ENCODE data around the gene UBD. TPM values are rescaled to one million over a fixed set of nuclear protein-coding genes. Genes with fewer than 3 reads are reported as not detected.
A peak's percentile ranks its signal among the peaks of the same experiment; 100 is the strongest.

UBD gene
- total and polyA plus RNA-seq, 4 donors: 2.1 to 19.4 (median 8.6) TPM

DNA sequence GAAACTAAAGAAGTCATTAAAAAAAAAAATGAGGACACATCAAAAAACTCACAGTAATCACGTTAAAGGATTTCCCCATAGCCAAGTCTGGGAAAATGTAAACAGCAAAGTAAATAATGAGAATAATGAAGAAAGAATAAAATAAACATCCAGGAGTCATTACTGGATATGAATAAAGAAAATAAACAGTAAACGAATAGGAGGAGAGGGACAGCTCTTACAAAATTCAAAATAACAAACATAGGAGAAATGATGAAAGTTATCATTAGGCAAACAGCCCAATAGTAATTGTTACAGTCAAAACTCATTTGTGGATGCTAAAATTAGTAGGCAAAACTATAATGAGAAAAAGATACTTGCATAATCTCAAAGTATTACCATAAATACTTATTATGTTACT lies 8.0 kb upstream of the UBD start:
- TF ChIP-seq, protein P1, sequence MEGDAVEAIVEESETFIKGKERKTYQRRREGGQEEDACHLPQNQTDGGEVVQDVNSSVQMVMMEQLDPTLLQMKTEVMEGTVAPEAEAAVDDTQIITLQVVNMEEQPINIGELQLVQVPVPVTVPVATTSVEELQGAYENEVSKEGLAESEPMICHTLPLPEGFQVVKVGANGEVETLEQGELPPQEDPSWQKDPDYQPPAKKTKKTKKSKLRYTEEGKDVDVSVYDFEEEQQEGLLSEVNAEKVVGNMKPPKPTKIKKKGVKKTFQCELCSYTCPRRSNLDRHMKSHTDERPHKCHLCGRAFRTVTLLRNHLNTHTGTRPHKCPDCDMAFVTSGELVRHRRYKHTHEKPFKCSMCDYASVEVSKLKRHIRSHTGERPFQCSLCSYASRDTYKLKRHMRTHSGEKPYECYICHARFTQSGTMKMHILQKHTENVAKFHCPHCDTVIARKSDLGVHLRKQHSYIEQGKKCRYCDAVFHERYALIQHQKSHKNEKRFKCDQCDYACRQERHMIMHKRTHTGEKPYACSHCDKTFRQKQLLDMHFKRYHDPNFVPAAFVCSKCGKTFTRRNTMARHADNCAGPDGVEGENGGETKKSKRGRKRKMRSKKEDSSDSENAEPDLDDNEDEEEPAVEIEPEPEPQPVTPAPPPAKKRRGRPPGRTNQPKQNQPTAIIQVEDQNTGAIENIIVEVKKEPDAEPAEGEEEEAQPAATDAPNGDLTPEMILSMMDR (IDR thresholded peaks at IDR 0.05; ENCODE audit: control extremely low read depth, extremely low read depth): no peak
- DNase-seq: peak in 2 of 3 donors; percentile 80 to 85
- 42 to 67% methylated on average over 2 of the region's 2 CpGs for WGBS, 2 donors

DNA sequence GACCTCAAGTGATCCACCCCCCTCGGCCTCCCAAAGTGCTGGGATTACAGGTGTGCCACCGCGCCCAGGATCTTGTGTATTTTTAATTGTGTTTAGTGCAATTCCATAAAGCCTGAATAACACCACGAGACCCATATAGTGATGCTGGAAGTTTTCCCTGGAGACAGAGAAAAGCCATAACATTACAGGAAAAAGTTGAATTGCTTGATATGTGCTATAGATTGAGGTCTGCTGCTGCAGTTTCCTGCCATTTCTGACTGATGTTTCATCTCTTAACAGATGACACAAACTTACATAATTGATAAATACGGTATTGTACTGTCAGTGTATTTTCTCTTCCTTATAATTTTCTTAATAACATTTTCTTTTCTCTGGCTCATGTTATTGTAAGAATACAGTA lies 7.3 kb upstream of the UBD start:
- ATAC-seq (ENCODE audit: insufficient read depth, low FRiP score) (no peak), DNase-seq (peak in 2 of 3 donors; percentile 56 to 79)
- WGBS, 2 donors: 85 to 89% methylated on average over 5 of the region's 5 CpGs
- H3K4me3 ChIP-seq: no peak overlapping the region
- H3K9ac ChIP-seq (ENCODE audit: insufficient read depth in 1 of 2, low read length in 2 of 2): no peak overlapping the region
- H3K27me3 ChIP-seq (ENCODE audit: control insufficient read depth in 3 of 3, insufficient read depth in 3 of 3, low read length in 2 of 3): peaks cover 0 to 7% (median under 1%) of the 10 kb centered on the region in 3 donors
- TF ChIP-seq, protein P1 (IDR thresholded peaks at IDR 0.05; ENCODE audit: control extremely low read depth, extremely low read depth): no peak
- no peaks in the 10 kb centered on the region for H3K9me3 ChIP-seq (ENCODE audit: control insufficient read depth in 4 of 4, insufficient read depth in 3 of 4, low read length in 3 of 4)
- H3K4me1 ChIP-seq (ENCODE audit: control insufficient read depth in 5 of 5, insufficient read depth in 5 of 5, low read length in 5 of 5): peaks cover 0 to 18% (median 0%) of the 10 kb centered on the region in 5 donors
- no peaks in the 10 kb centered on the region for H3K36me3 ChIP-seq (ENCODE audit: control insufficient read depth in 4 of 4, insufficient read depth in 4 of 4, low read length in 4 of 4)
- H3K27ac ChIP-seq (ENCODE audit: low read depth in 1 of 2, low read length in 1 of 2): no peak overlapping the region

More for the DNA sequence above, 8.0 kb upstream of the UBD start:
- no peaks in the 10 kb centered on the region for H3K36me3 ChIP-seq (ENCODE audit: control insufficient read depth in 4 of 4, insufficient read depth in 4 of 4, low read length in 4 of 4)
- no peak overlapping the region for H3K27ac ChIP-seq (ENCODE audit: low read depth in 1 of 2, low read length in 1 of 2)
- peaks cover 0 to 18% (median 0%) of the 10 kb centered on the region in 5 donors for H3K4me1 ChIP-seq (ENCODE audit: control insufficient read depth in 5 of 5, insufficient read depth in 5 of 5, low read length in 5 of 5)
- H3K27me3 ChIP-seq (ENCODE audit: control insufficient read depth in 3 of 3, insufficient read depth in 3 of 3, low read length in 2 of 3): peaks cover 0 to 7% (median 2%) of the 10 kb centered on the region in 3 donors
- H3K9ac ChIP-seq (ENCODE audit: insufficient read depth in 1 of 2, low read length in 2 of 2): no peak overlapping the region
- no peak overlapping the region for H3K4me3 ChIP-seq
- no peak for ATAC-seq (ENCODE audit: insufficient read depth, low FRiP score)
- H3K9me3 ChIP-seq (ENCODE audit: control insufficient read depth in 4 of 4, insufficient read depth in 3 of 4, low read length in 3 of 4): no peaks in the 10 kb centered on the region

DNA sequence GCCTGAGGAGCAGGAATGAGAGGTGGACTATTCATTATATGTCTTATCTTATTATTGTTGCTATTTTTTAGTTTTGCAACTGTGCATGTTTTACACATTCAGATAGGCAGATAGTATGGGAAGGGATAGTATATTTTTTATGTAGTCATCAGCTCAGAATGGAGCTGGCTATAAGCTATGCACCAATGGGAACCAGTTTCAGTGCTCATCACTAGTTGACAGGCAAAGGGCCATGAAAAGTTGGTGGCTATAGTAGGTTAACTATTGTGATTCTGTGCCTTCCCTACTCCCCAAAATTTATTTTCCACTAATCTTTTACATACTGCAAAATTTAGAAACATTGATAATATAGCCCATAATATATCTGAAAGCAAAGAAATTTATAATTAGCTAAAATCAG lies 5.3 kb upstream of the UBD start:
- Histone ChIP-seq H3K27ac (ENCODE audit: low read depth in 1 of 2, low read length in 1 of 2) (no peak overlapping the region), H3K4me1 (ENCODE audit: control insufficient read depth in 5 of 5, insufficient read depth in 5 of 5, low read length in 5 of 5) (peaks cover 0 to 18% (median 0%) of the 10 kb centered on the region in 5 donors), H3K36me3 (ENCODE audit: control insufficient read depth in 4 of 4, insufficient read depth in 4 of 4, low read length in 4 of 4) (no peaks in the 10 kb centered on the region), H3K27me3 (ENCODE audit: control insufficient read depth in 3 of 3, insufficient read depth in 3 of 3, low read length in 2 of 3) (peaks cover 0 to 5% (median 0%) of the 10 kb centered on the region in 3 donors), H3K4me3 (no peak overlapping the region), H3K9ac (ENCODE audit: insufficient read depth in 1 of 2, low read length in 2 of 2) (no peak overlapping the region), H3K9me3 (ENCODE audit: control insufficient read depth in 4 of 4, insufficient read depth in 3 of 4, low read length in 3 of 4) (no peaks in the 10 kb centered on the region)
- TF ChIP-seq, protein P1 (IDR thresholded peaks at IDR 0.05; ENCODE audit: control extremely low read depth, extremely low read depth): no peak
- DNase-seq: no peak
- ATAC-seq (ENCODE audit: insufficient read depth, low FRiP score): no peak

DNA sequence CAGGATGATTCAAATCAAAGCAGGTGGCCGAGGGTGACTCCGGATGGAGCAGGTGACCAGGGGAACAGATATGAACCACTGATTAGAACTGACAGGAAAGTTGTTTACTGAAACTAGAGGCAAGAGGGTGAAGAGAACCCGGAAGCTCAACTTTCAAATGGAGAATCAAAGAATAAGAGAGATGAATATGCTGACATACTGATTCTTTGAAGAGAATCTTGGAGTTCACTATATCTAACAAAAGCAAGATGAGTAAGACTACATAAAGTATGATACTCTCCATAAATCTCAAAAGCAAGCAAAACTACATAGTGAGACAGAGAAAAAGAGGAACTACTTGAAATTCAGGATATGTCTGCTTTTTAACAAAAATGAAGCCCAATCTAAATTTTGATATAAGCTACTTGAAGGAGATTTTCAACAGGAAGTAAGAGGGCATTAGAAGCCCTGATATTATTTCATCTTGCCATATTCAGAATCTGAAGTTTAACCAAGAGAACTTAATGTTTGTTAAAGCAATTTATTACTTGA lies 4.0 kb upstream of the UBD start:
- peaks cover 0 to 5% (median 0%) of the 10 kb centered on the region in 3 donors for H3K27me3 ChIP-seq (ENCODE audit: control insufficient read depth in 3 of 3, insufficient read depth in 3 of 3, low read length in 2 of 3)
- H3K27ac ChIP-seq (ENCODE audit: low read depth in 1 of 2, low read length in 1 of 2): no peak overlapping the region
- 30 to 50% methylated on average over 3 of the region's 3 CpGs for WGBS, 2 donors
- DNase-seq (no peak), ATAC-seq (ENCODE audit: insufficient read depth, low FRiP score) (no peak)
- H3K36me3 ChIP-seq (ENCODE audit: control insufficient read depth in 4 of 4, insufficient read depth in 4 of 4, low read length in 4 of 4): no peaks in the 10 kb centered on the region
- TF ChIP-seq, protein P1 (IDR thresholded peaks at IDR 0.05; ENCODE audit: control extremely low read depth, extremely low read depth): no peak
- H3K9me3 ChIP-seq (ENCODE audit: control insufficient read depth in 4 of 4, insufficient read depth in 3 of 4, low read length in 3 of 4): peaks cover 0 to 1% (median 0%) of the 10 kb centered on the region in 4 donors
- H3K9ac ChIP-seq (ENCODE audit: insufficient read depth in 1 of 2, low read length in 2 of 2): no peak overlapping the region
- peaks cover 0 to 18% (median 0%) of the 10 kb centered on the region in 5 donors for H3K4me1 ChIP-seq (ENCODE audit: control insufficient read depth in 5 of 5, insufficient read depth in 5 of 5, low read length in 5 of 5)
- no peak overlapping the region for H3K4me3 ChIP-seq
